Measurements from ENCODE around the gene RAPGEF1.

The RAPGEF1 gene

GRCh38 chr9:131630205-131630831, 109.6 kb downstream of the RAPGEF1 start:
- no peaks in the 10 kb centered on the region for H3K9me3 ChIP-seq (replicated peaks; ENCODE audit: insufficient read depth, low read length)
- no peak for TF ChIP-seq EZH2 (optimal IDR thresholded peaks at IDR 0.05; ENCODE audit: low read depth, low read length)
- TF ChIP-seq EZH2phosphoT487 (IDR thresholded peaks at IDR 0.05; ENCODE audit: low read length) = no peak
- TF ChIP-seq CTCF (IDR thresholded peaks at IDR 0.05; ENCODE audit: low read length) = no peak
- H3K9ac ChIP-seq (ENCODE audit: low read length) = no peak overlapping the region
- H2AFZ ChIP-seq (ENCODE audit: low read length) = no peak overlapping the region
- peaks cover 3% of the 10 kb centered on the region; the same call in 1 of the 2 replicates for H3K36me3 ChIP-seq (replicated peaks; ENCODE audit: insufficient read depth, low read length)
- H3K79me2 ChIP-seq (ENCODE audit: low read length) = peaks cover 55% of the 10 kb centered on the region
- H3K9me2 ChIP-seq (replicated peaks; ENCODE audit: insufficient read depth, low read length) = no peaks in the 10 kb centered on the region
- H3K27ac ChIP-seq (ENCODE audit: low read length) = no peak overlapping the region
- DNase-seq = no peak
- H3K27me3 ChIP-seq (replicated peaks; ENCODE audit: insufficient read depth, low read length) = no peaks in the 10 kb centered on the region
- no peaks in the 10 kb centered on the region for H4K20me1 ChIP-seq (ENCODE audit: insufficient read depth, low read length)
- no peak overlapping the region for H3K4me3 ChIP-seq (ENCODE audit: low read length)
- H3K4me2 ChIP-seq (ENCODE audit: low read depth, low read length) = no peak overlapping the region
- H3F3A ChIP-seq (ENCODE audit: insufficient read depth, low read length) = no peaks in the 10 kb centered on the region
- no peaks in the 10 kb centered on the region for H3K4me1 ChIP-seq (ENCODE audit: low read length)

GRCh38 chr9:131629825-131630204, 110.1 kb downstream of the RAPGEF1 start:
- Histone ChIP-seq H3K4me2 (ENCODE audit: low read depth, low read length) (no peak overlapping the region), H3K27me3 (replicated peaks; ENCODE audit: insufficient read depth, low read length) (no peaks in the 10 kb centered on the region), H3F3A (ENCODE audit: insufficient read depth, low read length) (no peaks in the 10 kb centered on the region), H3K9me3 (replicated peaks; ENCODE audit: insufficient read depth, low read length) (no peaks in the 10 kb centered on the region), H3K79me2 (ENCODE audit: low read length) (peaks cover 50% of the 10 kb centered on the region), H3K4me3 (ENCODE audit: low read length) (no peak overlapping the region), H4K20me1 (ENCODE audit: insufficient read depth, low read length) (no peaks in the 10 kb centered on the region), H2AFZ (ENCODE audit: low read length) (no peak overlapping the region), H3K36me3 (replicated peaks; ENCODE audit: insufficient read depth, low read length) (peaks cover 3% of the 10 kb centered on the region; the same call in 1 of the 2 replicates), H3K27ac (ENCODE audit: low read length) (no peak overlapping the region), H3K9ac (ENCODE audit: low read length) (no peak overlapping the region), H3K9me2 (replicated peaks; ENCODE audit: insufficient read depth, low read length) (no peaks in the 10 kb centered on the region), H3K4me1 (ENCODE audit: low read length) (no peaks in the 10 kb centered on the region)
- TF ChIP-seq EZH2phosphoT487 (IDR thresholded peaks at IDR 0.05; ENCODE audit: low read length) (no peak), CTCF (IDR thresholded peaks at IDR 0.05; ENCODE audit: low read length) (no peak), EZH2 (optimal IDR thresholded peaks at IDR 0.05; ENCODE audit: low read depth, low read length) (no peak)
- no peak for DNase-seq

GRCh38 chr9:131629226-131629500, 110.7 kb downstream of the RAPGEF1 start:
- TF ChIP-seq CTCF (IDR thresholded peaks at IDR 0.05; ENCODE audit: low read length) (no peak), EZH2 (optimal IDR thresholded peaks at IDR 0.05; ENCODE audit: low read depth, low read length) (no peak), EZH2phosphoT487 (IDR thresholded peaks at IDR 0.05; ENCODE audit: low read length) (no peak)
- Histone ChIP-seq H3K27ac (ENCODE audit: low read length) (no peak overlapping the region), H3K9ac (ENCODE audit: low read length) (no peak overlapping the region), H3K4me1 (ENCODE audit: low read length) (no peaks in the 10 kb centered on the region), H2AFZ (ENCODE audit: low read length) (no peak overlapping the region), H4K20me1 (ENCODE audit: insufficient read depth, low read length) (no peaks in the 10 kb centered on the region), H3K27me3 (replicated peaks; ENCODE audit: insufficient read depth, low read length) (no peaks in the 10 kb centered on the region), H3K4me2 (ENCODE audit: low read depth, low read length) (no peak overlapping the region), H3F3A (ENCODE audit: insufficient read depth, low read length) (no peaks in the 10 kb centered on the region), H3K36me3 (replicated peaks; ENCODE audit: insufficient read depth, low read length) (peaks cover 3% of the 10 kb centered on the region; the same call in 1 of the 2 replicates), H3K9me2 (replicated peaks; ENCODE audit: insufficient read depth, low read length) (no peaks in the 10 kb centered on the region), H3K4me3 (ENCODE audit: low read length) (no peak overlapping the region), H3K9me3 (replicated peaks; ENCODE audit: insufficient read depth, low read length) (no peaks in the 10 kb centered on the region), H3K79me2 (ENCODE audit: low read length) (peaks cover 47% of the 10 kb centered on the region)
- no peak for DNase-seq
